ENCODE measurements around the gene C1QTNF3.
"Not testable (repeated sequence)": the region's sequence is repeated elsewhere in the genome, so short reads cannot be mapped to it uniquely, and the experiment has no call there.

Gene C1QTNF3, protein sequence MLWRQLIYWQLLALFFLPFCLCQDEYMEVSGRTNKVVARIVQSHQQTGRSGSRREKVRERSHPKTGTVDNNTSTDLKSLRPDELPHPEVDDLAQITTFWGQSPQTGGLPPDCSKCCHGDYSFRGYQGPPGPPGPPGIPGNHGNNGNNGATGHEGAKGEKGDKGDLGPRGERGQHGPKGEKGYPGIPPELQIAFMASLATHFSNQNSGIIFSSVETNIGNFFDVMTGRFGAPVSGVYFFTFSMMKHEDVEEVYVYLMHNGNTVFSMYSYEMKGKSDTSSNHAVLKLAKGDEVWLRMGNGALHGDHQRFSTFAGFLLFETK

DNA sequence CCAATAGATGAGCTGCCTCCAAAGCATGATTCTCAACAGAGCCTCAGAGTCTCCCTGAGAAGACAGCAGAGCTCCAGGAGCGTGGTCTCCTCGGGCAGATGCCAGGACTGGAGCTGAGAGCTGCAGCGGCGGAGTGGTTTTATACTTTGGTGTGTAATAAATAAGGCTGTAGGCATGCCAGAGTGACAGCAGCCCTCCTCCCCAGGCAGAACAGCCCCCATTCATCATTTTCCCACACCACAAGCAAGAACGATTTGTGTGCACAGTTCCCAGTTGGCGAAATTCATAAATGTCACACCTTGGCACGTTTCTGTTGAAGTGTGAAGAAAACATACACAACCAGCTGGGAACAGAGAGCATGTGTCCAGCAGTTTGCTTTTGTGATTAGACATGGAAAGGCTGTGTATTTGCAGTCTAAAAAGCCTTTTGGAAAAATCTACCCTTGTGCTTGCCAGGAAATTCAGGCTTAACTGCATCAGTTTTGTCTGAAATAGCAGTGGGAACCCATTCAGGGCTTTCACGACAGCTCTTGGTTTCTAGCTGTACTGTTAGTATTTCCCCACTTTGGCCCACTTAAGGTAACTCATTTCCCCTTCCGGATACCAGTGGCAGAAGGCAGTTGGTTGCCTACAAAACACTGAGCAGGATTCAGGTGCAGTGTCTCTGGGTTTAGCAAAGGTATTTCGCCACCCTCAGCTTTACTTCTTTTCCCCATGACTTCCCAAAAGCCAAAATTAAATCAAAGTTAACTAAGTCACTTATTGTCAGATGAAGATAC lies at the start of gene C1QTNF3:
Gene C1QTNF3, minus strand, starts transcription at position 115 of the 778 bp plus-strand sequence. Its CDS starts 88 bp downstream, at position 27.
- in situ Hi-C loops (cut with MboI; ENCODE audit: low sequenced_read_pairs): no loop called here

DNA sequence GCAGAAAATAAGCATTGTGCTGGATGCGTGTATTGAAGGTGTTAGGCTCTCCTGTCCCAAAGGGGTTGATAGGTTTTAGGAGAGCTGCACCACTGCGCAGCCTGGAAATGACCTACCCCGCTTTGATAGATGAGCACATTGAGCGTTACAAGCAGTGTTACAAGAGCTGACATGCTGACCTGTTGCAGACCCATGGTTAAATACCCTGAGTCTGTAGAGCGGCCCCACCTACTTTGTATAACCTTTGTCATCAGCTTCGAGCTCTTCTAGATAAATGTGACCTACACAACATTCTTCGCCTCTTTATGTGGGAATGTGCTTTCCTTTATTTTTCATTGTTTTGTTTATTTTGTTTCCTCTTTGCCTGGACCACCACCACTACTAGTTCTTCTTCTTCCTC lies 48.0 kb upstream of the C1QTNF3 start:
- in situ Hi-C loops (cut with MboI; ENCODE audit: low sequenced_read_pairs): not testable (repeated sequence)

DNA sequence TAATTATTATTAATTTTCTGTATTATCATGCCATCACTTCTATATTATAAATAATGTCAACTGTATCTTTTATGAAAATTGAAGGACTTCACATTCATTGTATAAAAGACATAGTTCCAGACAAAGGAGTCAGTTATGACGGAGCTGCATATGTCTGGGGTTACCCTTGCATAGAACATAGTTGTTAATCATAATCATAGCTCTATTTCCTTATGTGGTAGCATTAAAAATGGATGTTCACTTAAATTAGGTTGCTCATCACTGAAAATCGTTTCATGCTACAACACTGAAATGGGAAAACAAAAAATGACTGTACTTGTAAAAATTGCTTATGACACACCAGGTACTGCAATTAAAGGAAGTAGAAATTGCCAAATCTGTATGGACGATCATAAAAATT lies 46.8 kb upstream of the C1QTNF3 start:
- in situ Hi-C loops (cut with MboI; ENCODE audit: low sequenced_read_pairs): not testable (repeated sequence)

DNA sequence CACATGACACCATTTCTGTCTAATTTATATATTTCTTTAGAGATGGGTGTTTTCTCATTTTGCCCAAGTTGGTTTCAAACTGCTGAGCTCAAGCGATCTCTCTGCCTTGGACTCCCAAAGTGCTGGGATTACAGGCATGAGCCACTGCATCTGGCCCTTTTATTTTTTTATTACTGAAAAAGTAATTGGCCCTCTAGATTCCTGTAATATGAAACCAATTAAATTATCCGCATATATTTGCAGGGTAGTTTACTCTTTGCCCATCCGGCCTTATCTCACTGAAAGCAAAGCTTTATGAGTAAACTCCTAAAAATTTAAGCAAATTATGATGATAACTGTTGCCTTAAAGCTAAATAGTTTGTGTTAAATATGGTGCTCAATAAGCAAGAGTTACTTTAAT lies 44.7 kb upstream of the C1QTNF3 start:
- in situ Hi-C loops (cut with MboI; ENCODE audit: low sequenced_read_pairs): not testable (repeated sequence)

DNA sequence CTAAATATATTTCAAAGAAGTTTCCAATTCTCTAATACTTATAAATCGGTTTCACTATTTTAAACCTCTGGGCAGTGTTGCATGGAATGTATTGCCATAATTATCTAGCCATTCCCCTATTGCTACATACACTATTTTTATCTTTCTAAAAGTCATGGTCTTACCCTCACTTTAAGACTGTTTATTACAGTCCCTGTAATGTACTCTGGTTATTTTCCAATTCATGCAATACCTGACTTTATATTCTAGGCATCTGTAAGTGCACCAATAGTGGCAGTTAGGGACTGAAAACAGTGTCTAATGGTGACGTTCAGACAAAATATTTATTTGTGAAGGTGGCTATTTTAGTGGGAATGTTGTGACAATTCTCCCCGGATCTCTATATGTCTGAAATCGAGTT lies 40.9 kb upstream of the C1QTNF3 start:
- in situ Hi-C loops (cut with MboI; ENCODE audit: low sequenced_read_pairs): not testable (repeated sequence)

DNA sequence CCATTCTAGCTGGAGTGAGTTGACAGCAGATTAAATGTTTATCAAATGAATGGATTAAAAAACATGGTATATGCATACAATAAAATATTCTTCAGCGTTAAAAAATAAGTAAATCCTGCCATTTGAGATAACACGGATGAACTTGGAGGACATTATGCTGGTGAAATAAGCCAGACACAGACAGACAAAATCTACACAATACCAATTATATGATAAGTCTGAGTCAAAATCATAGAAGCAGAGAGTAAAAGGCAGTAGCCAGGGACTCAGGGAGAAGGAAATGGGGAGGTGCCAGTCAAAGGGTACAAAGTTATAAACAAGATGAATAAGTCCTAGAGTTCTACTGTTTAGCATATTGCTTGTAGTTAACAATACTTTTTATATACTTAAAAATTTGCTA lies 36.5 kb upstream of the C1QTNF3 start:
- in situ Hi-C loops (cut with MboI; ENCODE audit: low sequenced_read_pairs): not testable (repeated sequence)

DNA sequence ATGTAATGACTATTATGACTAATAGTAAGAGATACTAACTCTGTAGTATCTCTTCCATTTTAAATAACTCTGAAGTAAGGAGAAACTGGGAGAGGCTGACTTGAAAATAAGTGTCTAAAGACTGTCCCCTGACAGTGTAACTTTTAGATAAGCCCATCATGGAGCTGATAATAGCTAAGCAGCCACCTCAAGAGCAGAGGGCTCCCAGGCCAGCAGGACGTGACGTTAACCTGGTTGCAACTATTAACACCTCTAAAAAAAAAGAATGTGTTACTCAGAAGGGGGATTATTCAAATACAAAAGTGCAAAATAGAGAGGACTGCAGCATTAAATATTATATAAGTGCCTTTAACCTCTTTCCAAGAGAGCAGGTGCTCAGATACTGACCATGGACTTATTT lies 34.6 kb upstream of the C1QTNF3 start:
- in situ Hi-C loops (cut with MboI; ENCODE audit: low sequenced_read_pairs): not testable (repeated sequence)

DNA sequence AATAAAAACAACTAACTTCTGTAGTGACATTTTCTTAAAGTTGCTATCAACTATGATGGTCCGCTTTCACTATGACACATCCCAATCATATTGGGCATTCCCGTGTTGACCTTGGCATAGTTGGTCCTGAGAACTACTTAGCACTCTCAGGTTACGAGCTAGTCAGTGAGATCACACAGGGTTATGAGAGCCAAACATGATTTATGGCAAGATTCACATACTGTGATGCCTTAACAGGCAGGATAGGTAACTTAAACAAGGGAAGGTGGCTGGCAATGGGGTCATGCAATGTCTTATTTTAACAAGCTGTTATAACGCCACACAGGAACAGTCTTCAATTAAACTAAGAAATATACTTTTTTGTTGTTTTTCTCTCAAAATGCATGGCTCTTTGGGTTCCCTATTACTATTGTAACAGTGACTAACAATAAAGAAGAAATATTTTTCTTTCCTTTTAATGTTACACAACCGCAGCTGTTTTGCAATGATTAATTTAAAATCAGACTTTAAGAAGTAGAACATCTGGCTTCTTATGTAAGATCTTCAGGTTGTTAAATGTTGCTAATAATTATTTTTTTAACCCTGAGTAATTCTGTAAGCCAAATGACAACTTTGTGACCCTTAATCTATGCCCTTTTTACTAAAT lies 33.8 kb upstream of the C1QTNF3 start:
- in situ Hi-C loops (cut with MboI; ENCODE audit: low sequenced_read_pairs): not testable (repeated sequence)

DNA sequence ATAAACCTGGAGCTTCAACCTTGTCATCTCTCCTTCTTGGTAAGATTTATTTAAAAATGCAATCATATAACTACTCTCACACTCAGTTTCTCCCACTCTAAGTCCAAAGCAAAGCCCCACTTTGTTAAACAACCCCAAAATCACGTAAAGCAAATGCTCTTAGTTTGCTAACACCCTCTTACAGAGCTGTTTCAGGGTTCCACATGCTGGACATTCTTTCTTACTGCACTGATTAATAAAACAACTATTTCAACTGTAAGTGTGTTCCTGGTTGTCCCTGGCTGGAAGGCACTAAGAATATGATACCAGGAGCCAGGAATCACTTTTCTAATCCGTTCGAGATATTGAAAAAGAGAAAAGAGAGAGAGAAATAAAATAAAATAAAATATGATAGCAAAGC lies 31.5 kb upstream of the C1QTNF3 start:
- in situ Hi-C loops (cut with MboI; ENCODE audit: low sequenced_read_pairs): not testable (repeated sequence)

DNA sequence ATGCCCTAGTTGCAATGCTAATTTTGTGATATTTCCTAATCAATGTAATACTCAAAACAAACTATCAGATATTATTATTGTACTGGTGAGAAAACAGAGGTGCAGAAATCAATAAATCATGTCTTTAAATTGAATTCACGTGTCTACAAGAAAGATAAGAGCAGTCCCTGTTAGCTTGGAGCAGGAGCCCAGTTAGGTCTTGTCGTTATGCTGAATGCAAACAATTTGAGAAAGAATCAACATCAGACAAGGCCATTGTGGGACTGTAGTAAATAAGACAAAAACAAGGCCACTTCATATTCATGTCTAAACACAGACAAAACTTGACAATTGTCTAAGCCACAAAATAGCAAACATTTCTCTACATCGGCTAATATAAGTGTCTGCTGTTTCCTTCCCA lies 31.1 kb upstream of the C1QTNF3 start:
- in situ Hi-C loops (cut with MboI; ENCODE audit: low sequenced_read_pairs): not testable (repeated sequence)

DNA sequence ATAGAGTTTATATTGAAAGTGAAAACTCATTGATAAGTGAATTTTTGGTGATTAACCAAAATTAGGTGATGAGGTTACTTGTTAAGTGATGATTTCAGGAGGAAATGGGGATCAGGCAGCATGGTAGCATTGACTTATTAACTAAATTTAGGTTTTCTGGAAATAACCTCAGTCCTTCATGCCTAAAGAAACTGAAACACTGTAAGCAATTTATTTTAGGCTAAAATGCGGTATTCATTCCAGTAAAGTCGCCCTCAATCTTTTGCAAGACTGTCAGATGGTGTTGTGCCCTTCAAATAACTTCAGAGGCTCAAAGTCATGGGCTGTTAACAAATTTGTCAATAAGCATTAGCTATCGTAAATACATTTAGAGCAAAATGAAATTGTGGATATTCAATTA lies 27.6 kb upstream of the C1QTNF3 start:
- in situ Hi-C loops (cut with MboI; ENCODE audit: low sequenced_read_pairs): not testable (repeated sequence)

DNA sequence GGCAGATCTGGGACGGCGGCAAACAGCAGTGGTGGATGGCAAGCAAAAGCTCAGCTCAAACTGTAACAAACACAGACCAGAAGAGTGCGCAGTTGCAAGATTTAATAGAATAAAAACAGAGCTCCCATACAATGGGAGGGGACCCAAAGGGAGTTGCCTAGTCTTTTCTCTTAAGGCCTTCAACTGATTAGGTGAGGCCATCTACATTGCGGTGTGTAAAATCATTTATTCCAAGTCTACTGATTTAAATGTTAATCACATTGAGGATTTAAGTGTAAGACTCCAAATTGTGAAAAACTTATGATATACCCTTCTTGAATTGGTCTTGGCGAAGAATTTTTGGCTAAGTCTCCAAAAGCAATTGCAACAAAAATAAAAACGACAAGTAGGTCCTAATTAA lies 21.6 kb upstream of the C1QTNF3 start:
- in situ Hi-C loops (cut with MboI; ENCODE audit: low sequenced_read_pairs): no loop called here

DNA sequence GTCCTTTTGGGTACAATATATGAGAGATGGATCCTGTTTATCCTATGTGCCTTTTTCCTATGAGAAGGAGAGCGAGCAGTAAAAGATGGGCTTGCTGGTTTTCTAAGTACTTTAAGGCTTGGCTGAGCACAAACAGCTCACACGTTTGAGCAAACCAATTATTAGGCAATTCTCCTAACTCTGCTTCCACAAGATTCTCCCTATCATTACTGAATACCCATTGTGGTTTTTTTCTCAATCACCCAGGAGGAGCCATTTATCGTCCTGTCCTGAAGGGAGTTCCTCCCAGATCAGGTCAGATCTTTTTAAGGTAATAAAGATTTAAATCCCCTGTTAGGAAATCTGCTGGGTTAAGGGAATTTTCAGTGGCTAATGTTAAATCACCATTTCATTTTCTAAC lies 19.4 kb upstream of the C1QTNF3 start:
- in situ Hi-C loops (cut with MboI; ENCODE audit: low sequenced_read_pairs): no loop called here

DNA sequence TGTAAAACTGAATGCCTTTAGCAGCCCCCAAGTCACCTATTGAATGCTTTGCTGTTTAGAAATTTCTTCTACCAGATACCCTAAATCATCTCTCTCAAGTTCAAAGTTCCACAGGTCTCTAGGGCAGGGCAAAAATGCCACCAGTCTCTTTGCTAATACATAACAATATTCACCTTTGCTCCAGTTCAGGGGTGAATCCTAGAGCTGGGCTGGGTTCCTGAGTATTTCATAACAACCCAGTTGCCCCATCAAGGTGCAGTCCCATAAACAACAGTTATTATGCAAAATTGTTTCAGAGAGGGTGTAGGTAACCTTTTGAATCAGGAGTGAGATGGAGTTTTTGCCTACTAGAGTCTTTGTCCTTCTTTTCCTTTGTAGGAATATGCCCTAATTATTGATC lies 19.0 kb upstream of the C1QTNF3 start:
- in situ Hi-C loops (cut with MboI; ENCODE audit: low sequenced_read_pairs): no loop called here

DNA sequence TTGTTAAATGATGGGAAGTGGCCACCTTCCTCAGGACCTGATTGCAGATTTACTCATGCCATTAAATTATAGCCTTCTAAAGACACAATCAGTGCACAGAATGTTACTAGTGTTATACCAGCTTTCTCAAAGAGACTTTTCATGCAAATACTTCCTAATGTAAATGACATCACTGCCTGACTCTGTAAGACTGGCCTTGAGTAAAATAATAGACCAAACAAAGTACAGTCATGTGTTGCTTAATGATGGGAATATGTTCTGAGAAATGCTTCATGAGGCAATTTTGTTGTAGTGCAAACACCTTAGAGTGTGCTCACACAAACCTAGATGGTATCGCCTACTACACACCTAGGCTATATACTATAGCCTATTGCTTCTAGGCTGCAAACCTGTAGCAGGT lies 17.0 kb upstream of the C1QTNF3 start:
- in situ Hi-C loops (cut with MboI; ENCODE audit: low sequenced_read_pairs): no loop called here

DNA sequence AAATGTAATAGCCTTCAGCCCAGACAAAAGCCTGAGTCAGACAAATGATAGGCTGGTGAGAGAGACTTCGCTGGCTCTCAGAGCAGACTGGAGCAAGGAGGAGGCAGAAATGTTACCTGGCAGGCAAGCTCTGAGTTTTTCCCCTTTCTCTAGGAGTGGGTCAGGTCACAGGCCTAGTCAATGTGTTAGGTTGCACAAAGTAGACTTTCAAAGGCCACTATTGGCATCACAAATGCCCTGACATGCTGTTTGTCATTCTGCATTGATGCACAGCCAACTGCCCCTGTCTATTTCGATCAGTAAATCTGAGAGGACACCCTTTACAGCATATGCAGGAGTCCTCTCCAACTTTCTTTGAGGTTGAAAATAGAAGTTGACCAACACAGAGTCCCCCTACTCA lies 15.5 kb upstream of the C1QTNF3 start:
- in situ Hi-C loops (cut with MboI; ENCODE audit: low sequenced_read_pairs): no loop called here

DNA sequence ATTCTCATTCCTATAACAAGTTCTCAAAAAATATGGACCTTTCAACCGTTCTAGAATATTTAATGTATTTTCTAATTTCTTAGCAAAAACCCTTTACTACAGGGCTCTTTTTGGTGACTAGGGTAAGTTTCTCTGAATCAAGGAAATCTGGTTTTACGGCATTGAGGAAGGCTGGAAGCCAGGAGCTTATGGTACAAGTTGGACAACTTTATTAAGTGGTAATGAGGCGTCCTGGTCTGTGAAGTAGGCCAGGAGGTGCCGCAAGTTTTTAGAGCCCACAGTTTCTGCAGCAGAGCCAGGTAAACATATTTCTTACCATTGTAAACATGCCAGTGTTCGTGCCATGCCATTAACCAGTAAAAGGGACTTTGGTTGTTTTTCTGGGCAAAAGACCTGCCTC lies 14.6 kb upstream of the C1QTNF3 start:
- in situ Hi-C loops (cut with MboI; ENCODE audit: low sequenced_read_pairs): no loop called here

DNA sequence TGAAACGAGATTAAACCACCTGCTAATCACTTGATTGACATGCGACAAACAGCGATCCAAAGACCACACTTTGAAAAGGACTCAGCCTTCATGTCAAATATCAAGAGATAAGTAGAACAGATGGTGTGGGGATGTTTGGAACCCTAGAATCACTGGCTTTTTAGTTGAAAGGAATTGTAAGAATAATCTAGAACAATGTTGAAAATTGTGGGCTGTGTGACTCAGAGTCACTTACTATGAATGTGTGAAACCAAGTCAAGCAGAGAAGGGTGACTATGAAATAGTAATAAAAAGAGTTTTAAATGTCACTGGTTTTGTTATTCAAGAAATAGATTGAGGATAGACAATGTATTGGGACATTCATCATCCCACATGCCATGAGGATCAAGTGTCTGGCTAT lies 14.1 kb upstream of the C1QTNF3 start:
- in situ Hi-C loops (cut with MboI; ENCODE audit: low sequenced_read_pairs): no loop called here

DNA sequence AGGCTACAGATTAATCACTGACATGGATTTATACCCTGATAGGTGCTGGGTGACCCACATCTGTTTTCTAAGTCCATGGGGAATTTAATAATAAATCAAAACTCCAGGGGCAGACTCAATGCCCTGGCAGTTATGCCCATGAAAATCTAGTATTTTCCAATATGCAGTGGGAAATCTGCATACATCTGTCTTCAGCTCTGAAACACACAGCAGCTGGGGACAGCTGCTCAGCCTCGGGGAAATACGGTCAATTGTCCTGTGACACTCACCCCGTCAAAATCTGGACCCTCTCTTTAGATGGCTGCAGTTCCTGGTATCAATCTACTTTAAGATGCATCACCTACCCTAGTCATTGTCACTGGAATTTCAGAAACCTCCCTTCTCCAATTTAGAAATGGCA lies 12.7 kb upstream of the C1QTNF3 start:
- in situ Hi-C loops (cut with MboI; ENCODE audit: low sequenced_read_pairs): no loop called here

DNA sequence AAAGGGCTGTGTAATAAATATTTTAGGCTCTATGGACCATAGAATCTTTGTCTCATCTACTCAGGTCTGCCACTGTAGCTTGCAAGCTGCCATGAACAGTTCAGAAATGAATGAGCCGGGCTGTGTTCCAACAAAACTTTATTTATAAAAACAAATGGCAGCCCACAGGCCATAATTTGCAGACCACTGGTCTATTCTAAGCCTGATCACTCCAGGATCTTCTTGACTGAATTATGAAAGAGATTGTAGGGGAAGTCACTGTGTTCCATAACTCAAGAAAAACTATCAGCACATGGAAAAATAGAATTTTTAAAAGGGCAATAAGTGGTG lies 11.4 kb upstream of the C1QTNF3 start:
- in situ Hi-C loops (cut with MboI; ENCODE audit: low sequenced_read_pairs): no loop called here

DNA sequence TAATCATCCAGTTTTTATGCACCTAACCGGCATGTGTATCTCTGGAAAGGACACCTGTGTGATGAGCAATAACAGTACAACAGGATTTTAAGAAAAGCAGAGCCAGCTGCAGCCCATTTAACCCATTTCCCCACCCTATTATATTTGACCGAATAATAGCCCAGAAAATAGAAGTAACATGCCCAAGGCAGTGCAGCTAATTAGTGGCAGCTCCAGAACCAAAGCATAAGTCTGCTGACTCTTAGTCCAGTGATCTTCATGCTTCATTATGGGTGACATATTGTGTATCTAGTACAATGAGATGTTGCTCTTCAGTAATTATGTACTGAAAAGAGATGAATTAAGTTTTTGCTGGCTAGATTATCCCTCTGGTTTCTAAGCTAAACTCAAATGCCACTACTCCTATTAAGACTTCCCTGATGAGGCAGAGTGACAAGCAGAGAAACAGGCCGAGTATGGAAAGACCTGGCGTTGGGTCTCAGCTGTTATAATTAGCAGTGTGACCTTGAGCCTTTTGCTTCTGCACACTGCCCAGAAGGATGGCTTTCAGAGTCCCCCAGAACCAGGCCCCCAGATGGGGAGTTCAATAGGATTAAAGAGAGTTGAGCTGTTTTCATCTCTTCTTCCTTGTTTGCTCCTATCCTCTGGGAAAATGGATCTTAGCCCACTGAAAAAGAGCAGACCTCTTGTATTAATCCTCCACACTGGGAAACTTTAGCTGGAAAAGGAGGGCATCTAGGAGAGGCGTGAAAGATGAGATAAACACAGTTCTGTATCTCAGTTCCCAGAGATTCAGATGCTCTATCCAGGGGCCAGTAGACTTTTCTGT lies 10.8 kb upstream of the C1QTNF3 start:
- in situ Hi-C loops (cut with MboI; ENCODE audit: low sequenced_read_pairs): no loop called here
